ENCODE data around the gene TRIM63.
"Not testable (repeated sequence)": the region's sequence is repeated elsewhere in the genome, so short reads cannot be mapped to it uniquely, and the experiment has no call there.

DNA sequence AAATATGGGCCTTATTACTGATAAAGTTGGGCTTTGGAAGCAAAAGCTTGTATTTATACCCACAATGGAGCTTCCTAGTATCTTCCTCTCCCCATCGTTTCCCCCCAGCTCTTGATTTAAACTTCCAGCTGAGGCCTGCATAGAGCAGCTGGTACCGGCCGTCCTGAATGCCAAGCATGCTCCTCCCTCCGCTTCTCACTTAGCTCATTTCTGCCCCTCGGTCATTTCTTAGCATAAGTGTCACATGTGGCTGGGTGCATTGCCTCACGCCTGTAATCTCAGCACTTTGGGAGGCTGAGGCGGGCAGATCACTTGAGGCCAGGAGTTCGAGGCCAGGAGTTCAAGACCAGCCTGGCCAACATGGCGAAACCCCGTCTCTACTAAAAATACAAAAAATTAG lies 32.8 kb upstream of the TRIM63 start:
- TF ChIP-seq, protein P1, sequence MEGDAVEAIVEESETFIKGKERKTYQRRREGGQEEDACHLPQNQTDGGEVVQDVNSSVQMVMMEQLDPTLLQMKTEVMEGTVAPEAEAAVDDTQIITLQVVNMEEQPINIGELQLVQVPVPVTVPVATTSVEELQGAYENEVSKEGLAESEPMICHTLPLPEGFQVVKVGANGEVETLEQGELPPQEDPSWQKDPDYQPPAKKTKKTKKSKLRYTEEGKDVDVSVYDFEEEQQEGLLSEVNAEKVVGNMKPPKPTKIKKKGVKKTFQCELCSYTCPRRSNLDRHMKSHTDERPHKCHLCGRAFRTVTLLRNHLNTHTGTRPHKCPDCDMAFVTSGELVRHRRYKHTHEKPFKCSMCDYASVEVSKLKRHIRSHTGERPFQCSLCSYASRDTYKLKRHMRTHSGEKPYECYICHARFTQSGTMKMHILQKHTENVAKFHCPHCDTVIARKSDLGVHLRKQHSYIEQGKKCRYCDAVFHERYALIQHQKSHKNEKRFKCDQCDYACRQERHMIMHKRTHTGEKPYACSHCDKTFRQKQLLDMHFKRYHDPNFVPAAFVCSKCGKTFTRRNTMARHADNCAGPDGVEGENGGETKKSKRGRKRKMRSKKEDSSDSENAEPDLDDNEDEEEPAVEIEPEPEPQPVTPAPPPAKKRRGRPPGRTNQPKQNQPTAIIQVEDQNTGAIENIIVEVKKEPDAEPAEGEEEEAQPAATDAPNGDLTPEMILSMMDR (IDR thresholded peaks at IDR 0.05): not testable (repeated sequence)
- not testable (repeated sequence) for TF ChIP-seq EP300 (IDR thresholded peaks at IDR 0.05; ENCODE audit: low read depth); POLR2AphosphoS5 (IDR thresholded peaks at IDR 0.05)
